Transverse colon (tissue), 4 donors: ENCODE results near the gene PROZ. TPM values are rescaled to one million over a fixed set of nuclear protein-coding genes. Genes with fewer than 3 reads are reported as not detected.
"Not testable (repeated sequence)": the region's sequence is repeated elsewhere in the genome, so short reads cannot be mapped to it uniquely, and the experiment has no call there.

Experiments
- DNase-seq: peaks from one replicate; pipeline ENCODE4 v3.0.0-alpha.2; 2019
- H3K27ac ChIP-seq, 4 donors: fragments of 200-600 bp; sonication (generic); 2 replicates each; pipeline ENCODE4 v1.5.1; 2016 to 2018; ENCODE audit warnings: inconsistent platforms in 4 of 4
- H3K27me3 ChIP-seq: fragments of 200-600 bp; sonication (generic); 2 replicates; pipeline ENCODE4 v1.5.1; 2017; ENCODE audit warnings: inconsistent platforms
- H3K36me3 ChIP-seq, 4 donors: fragments of 200-600 bp; sonication (generic); 2 replicates each; pipeline ENCODE4 v1.5.1; 2017 to 2019; ENCODE audit warnings: inconsistent platforms in 4 of 4
- H3K4me1 ChIP-seq, 4 donors: fragments of 200-600 bp; sonication (generic); 2 replicates each; pipeline ENCODE4 v1.5.1; 2017 to 2020; ENCODE audit warnings: inconsistent platforms in 4 of 4
- H3K4me3 ChIP-seq, 4 donors: fragments of 200-600 bp; sonication (generic); 1 replicate in 1 of 4; 2 replicates in 3 of 4; pipeline versions ENCODE4 v1.5.1 to v1.6.1; 2017 to 2019; ENCODE audit warnings: inconsistent platforms in 4 of 4
- H3K9me3 ChIP-seq, 2 donors: fragments of 200-600 bp; sonication (generic); 2 replicates each; pipeline ENCODE4 v1.5.1; 2017 to 2019; ENCODE audit warnings: inconsistent platforms in 2 of 2
- EP300 ChIP-seq: sonication (generic); formaldehyde crosslinking; IDR thresholded peaks from one replicate; pipeline ENCODE4 v1.6.1; 2017; ENCODE audit warnings: antibody characterized with exemption, low read depth
- POLR2A ChIP-seq: fragments of 450-650 bp; IDR thresholded peaks from one replicate; pipeline ENCODE4 v1.6.1; 2016; ENCODE audit warnings: antibody characterized with exemption, mild to moderate bottlenecking, moderate library complexity
- POLR2AphosphoS5 ChIP-seq, 3 donors: sonication (generic); formaldehyde crosslinking; IDR thresholded peaks; one replicate each; pipeline ENCODE4 v1.6.1; 2016; ENCODE audit warnings: antibody characterized with exemption in 3 of 3
- WGBS, 2 donors: methylation state at CpG; one replicate each; pipeline ENCODE4 v1.1.5; 2018; ENCODE audit warnings: low coverage in 1 of 2; 5-methylcytosine and 5-hydroxymethylcytosine counted together
- in situ Hi-C, 4 donors: fragments of 200-750 bp; cut with MboI; loops; one replicate each; pipeline versions ENCODE4 v1.15.0 to v1.15.1; 2017; ENCODE audit warnings: low sequenced_read_pairs in 3 of 4, low pct_ligation_motif_present in 1 of 4, low pct_unique_long_range_greater_than_20kb in 1 of 4
- intact Hi-C: fragments of 100-400 bp; cut with DNase I; formaldehyde crosslinking; loops from one replicate; pipeline ENCODE4 v1.15.1; 2023; ENCODE audit warnings: low total_unique reads
- total RNA-seq, 4 donors: library from RNA; depleted of rRNA; stranded (reverse); fragments of >200 nt; gene quantifications; one replicate each; pipeline ENCODE4 v1.1.0, GENCODE V29; 2016
- TF ChIP-seq, protein P1 (sequence below), 5 experiments: fragments of 200-600 bp in 3 of 5; fragments of 450-650 bp in 2 of 5; sonication (generic) in 3 of 5; IDR thresholded peaks; 1 replicate in 2 of 5; 2 replicates in 3 of 5; pipeline ENCODE4 v1.5.1; 2016 to 2017; ENCODE audit warnings: antibody characterized with exemption in 5 of 5, inconsistent platforms in 3 of 5, mild to moderate bottlenecking in 2 of 5, moderate library complexity in 1 of 5

Gene PROZ
- total RNA-seq, 4 donors from 2014 or later: not detected

DNA sequence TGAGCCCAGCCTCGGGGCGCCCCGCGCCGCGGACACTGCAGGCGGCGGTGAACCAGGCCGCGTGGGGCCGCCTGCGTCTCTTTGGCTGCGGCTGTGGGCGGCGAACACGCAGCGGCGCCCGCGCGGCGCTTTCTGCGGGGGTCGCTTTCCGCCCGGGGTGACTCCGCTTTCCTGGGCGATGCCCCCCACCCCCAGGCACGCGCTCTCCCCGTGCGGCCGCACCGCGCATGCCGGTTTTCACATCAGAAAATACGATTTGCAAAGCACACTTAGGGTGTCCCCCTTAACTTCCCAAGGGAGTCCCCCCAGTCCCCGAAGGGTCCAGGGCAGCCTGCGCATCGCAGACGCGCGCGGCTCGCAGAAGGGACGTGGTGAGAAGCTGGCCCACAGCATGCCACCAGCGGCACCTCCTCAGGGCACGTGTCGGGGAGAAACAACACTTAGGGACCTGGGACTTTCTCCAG is 47.6 kb upstream of the PROZ start:
- peak; percentile 1 for DNase-seq
- TF ChIP-seq EP300 (no peak), POLR2A (no peak), POLR2AphosphoS5 (IDR thresholded peaks at IDR 0.05) (no peak)
- TF ChIP-seq, protein P1, sequence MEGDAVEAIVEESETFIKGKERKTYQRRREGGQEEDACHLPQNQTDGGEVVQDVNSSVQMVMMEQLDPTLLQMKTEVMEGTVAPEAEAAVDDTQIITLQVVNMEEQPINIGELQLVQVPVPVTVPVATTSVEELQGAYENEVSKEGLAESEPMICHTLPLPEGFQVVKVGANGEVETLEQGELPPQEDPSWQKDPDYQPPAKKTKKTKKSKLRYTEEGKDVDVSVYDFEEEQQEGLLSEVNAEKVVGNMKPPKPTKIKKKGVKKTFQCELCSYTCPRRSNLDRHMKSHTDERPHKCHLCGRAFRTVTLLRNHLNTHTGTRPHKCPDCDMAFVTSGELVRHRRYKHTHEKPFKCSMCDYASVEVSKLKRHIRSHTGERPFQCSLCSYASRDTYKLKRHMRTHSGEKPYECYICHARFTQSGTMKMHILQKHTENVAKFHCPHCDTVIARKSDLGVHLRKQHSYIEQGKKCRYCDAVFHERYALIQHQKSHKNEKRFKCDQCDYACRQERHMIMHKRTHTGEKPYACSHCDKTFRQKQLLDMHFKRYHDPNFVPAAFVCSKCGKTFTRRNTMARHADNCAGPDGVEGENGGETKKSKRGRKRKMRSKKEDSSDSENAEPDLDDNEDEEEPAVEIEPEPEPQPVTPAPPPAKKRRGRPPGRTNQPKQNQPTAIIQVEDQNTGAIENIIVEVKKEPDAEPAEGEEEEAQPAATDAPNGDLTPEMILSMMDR (IDR thresholded peaks at IDR 0.05): no peak
- intact Hi-C loops: no loop called here
- peak overlapping the region in 2 of 4 donors; percentile 32 to 48 for H3K4me3 ChIP-seq
- no peak overlapping the region for H3K27ac ChIP-seq
- no peaks in the 10 kb centered on the region for H3K36me3 ChIP-seq
- in situ Hi-C loops: no loop called here
- H3K27me3 ChIP-seq: peaks cover 22% of the 10 kb centered on the region
- WGBS, 2 donors: 34% methylated on average over 36 of the region's 49 CpGs; no CpG with 5 or more reads in 1 of the 2 donors
- peaks cover 0 to 16% (median 13%) of the 10 kb centered on the region in 4 donors for H3K4me1 ChIP-seq
- no peaks in the 10 kb centered on the region for H3K9me3 ChIP-seq

DNA sequence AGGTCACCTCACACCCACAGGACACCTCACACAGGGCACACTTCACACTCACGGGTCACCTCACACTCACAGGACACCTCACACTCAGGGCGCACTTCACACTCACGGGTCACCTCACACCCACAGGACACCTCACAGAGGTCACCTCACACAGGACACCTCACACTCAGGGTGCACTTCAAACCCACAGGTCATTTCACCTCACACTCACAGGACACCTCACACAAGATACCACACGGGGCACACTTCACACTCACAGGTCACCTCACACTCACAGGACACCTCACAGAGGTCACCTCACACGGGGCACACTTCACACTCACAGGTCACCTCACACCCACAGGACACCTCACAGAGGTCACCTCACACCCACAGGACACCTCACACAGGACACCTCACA is 46.6 kb upstream of the PROZ start:
- DNase-seq, H3K9me3 ChIP-seq, H3K36me3 ChIP-seq, H3K4me3 ChIP-seq, in situ Hi-C loops, H3K27ac ChIP-seq, intact Hi-C loops: not testable (repeated sequence)
- Histone ChIP-seq H3K27me3 (peaks cover 22% of the 10 kb centered on the region), H3K4me1 (peaks cover 0 to 16% (median 13%) of the 10 kb centered on the region in 4 donors)
- WGBS, 2 donors: 84 to 100% methylated on average over 1 to 5 of the region's 5 CpGs

DNA sequence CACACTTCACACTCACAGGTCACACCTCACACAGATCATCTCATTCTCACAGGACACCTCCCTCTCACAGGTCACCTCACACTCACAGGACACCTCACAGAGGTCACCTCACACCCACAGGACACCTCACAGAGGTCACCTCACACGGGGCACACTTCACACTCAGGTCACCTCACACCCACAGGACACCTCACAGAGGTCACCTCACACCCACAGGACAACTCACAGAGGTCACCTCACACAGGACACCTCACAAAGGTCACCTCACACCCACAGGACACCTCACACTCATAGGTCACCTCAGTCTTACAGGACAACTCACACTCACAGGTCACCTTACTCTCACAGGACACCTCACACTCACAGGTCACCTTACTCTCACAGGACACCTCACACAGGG is 46.0 kb upstream of the PROZ start:
- intact Hi-C loops, H3K9me3 ChIP-seq, in situ Hi-C loops, DNase-seq, H3K4me3 ChIP-seq, H3K36me3 ChIP-seq, H3K27ac ChIP-seq: not testable (repeated sequence)
- peaks cover 0 to 16% (median 13%) of the 10 kb centered on the region in 4 donors for H3K4me1 ChIP-seq
- WGBS, 2 donors: 52% methylated on average over 1 of the region's 1 CpG; no CpG with 5 or more reads in 1 of the 2 donors
- peaks cover 22% of the 10 kb centered on the region for H3K27me3 ChIP-seq

DNA sequence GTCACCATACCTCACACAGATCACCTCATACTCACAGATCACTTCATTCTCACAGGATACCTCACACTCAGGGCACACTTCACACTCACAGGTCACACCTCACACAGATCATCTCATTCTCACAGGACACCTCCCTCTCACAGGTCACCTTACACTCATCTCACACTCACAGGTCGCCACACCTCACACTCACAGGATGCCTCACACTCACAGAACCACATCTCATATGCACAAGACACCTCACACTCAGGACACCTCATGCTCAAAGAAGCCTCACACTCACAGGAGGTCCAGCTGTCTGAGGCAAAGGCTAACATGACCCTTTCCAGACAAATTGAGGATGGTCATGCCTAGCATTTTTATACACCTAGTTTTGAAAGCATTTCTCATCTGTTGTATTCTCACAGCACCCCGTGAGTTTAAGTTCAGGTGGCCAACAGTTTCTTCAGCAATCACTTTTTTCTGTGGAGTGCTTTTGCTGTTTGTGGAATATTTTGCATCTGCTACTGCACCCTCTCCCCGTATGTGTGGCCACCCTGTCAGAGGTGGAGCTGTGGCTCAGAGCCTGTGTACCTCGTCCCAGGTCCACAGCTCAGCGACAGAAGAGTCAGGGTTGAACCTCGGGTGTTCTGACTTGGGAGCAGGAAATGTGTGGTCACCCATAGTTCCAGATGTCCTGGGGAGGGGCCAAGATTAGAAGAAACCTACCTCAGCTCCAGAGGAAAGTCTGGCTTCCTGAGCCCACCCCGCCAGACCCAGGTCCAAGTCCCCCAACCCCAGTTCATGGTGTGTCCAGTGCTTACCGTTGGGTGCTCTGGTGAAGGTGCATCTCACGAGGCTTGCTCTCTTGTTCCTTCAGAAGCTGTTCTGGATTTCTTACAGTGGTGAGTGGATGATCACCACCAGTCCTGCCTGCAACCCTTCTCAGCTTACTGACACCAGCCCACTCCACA is 45.3 kb upstream of the PROZ start:
- TF ChIP-seq POLR2A (no peak), POLR2AphosphoS5 (IDR thresholded peaks at IDR 0.05) (no peak), EP300 (no peak)
- TF ChIP-seq, protein P1 (IDR thresholded peaks at IDR 0.05): no peak
- Histone ChIP-seq H3K4me3 (no peak overlapping the region), H3K4me1 (peaks cover 0 to 16% (median 13%) of the 10 kb centered on the region in 4 donors), H3K36me3 (no peaks in the 10 kb centered on the region), H3K27ac (no peak overlapping the region), H3K9me3 (no peaks in the 10 kb centered on the region), H3K27me3 (peaks cover 22% of the 10 kb centered on the region)
- in situ Hi-C loops (no loop called here), intact Hi-C loops (no loop called here)
- WGBS, 2 donors: 51 to 56% methylated on average over 3 to 9 of the region's 9 CpGs
- DNase-seq: peak; percentile 0

DNA sequence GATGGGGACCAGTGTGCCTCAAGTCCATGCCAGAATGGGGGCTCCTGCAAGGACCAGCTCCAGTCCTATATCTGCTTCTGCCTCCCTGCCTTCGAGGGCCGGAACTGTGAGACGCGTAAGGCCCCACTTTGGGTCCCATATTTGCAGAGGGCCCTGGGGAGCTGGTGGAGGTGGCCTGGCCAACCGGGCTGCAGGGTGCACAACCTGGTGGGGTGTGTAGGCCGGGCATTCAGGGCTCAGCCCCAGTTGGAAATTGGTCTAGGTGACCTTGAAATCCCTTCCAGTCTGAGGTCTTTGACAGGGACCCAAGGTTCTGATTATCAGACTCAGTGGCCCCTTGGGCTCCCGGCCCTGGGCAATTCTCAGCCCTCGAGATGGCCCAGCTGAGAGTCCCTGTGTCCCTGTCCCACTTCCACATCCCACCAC is 44.6 kb upstream of the PROZ start:
- no peaks in the 10 kb centered on the region for H3K9me3 ChIP-seq
- H3K27me3 ChIP-seq: peaks cover 22% of the 10 kb centered on the region
- in situ Hi-C loops (no loop called here), intact Hi-C loops (no loop called here)
- TF ChIP-seq POLR2A (no peak), POLR2AphosphoS5 (IDR thresholded peaks at IDR 0.05) (no peak)
- TF ChIP-seq, protein P1 (IDR thresholded peaks at IDR 0.05): no peak
- H3K27ac ChIP-seq: no peak overlapping the region
- no peak overlapping the region for H3K4me3 ChIP-seq
- peak; percentile 0 for DNase-seq
- no peaks in the 10 kb centered on the region for H3K36me3 ChIP-seq
- H3K4me1 ChIP-seq: peaks cover 0 to 16% (median 13%) of the 10 kb centered on the region in 4 donors
- WGBS, 2 donors: 67 to 83% methylated on average over 2 to 8 of the region's 8 CpGs
